Measurements from ENCODE around the gene SLC5A3.

The SLC5A3 gene

GRCh38 chr21:34105947-34106541 lies 32.7 kb downstream of the SLC5A3 start:
- no peak for DNase-seq

- no peak for DNase-seq
Observed at GRCh38 chr21:34107606-34108005, 34.2 kb downstream of the SLC5A3 start.

GRCh38 chr21:34109075-34109474 lies 35.7 kb downstream of the SLC5A3 start:
- DNase-seq, result no peak

- no peak for DNase-seq
Observed at GRCh38 chr21:34110594-34111202, 37.3 kb downstream of the SLC5A3 start.

GRCh38 chr21:34112316-34113033 lies 39.1 kb downstream of the SLC5A3 start:
- no peak for DNase-seq

GRCh38 chr21:34113842-34114241 lies 40.5 kb downstream of the SLC5A3 start:
- DNase-seq, result no peak

GRCh38 chr21:34115160-34115559 lies 41.8 kb downstream of the SLC5A3 start:
- DNase-seq, result no peak

GRCh38 chr21:34116569-34116968 lies 43.2 kb downstream of the SLC5A3 start:
- no peak for DNase-seq

GRCh38 chr21:34120867-34121266 lies 47.5 kb downstream of the SLC5A3 start:
- DNase-seq, result no peak

GRCh38 chr21:34122047-34122446 lies 48.7 kb downstream of the SLC5A3 start:
- DNase-seq, result no peak
